AG20443 (cell line): Measurements from ENCODE around the gene SART3.
"Not testable (repeated sequence)": the region's sequence is repeated elsewhere in the genome, so short reads cannot be mapped to it uniquely, and the experiment has no call there.

Source experiments
- DNase-seq: peaks from one replicate; pipeline ENCODE4 v3.0.0; 2012; ENCODE audit warnings: low spot score, mixed read lengths

Gene SART3

GRCh38 chr12:108487029-108487428, 73.9 kb downstream of the SART3 start:
- not testable (repeated sequence) for DNase-seq

GRCh38 chr12:108485371-108485770, 75.6 kb downstream of the SART3 start:
- DNase-seq: not testable (repeated sequence)

- DNase-seq: no peak
Observed at GRCh38 chr12:108484845-108485244, 76.1 kb downstream of the SART3 start.

GRCh38 chr12:108484431-108484830, 76.5 kb downstream of the SART3 start:
- DNase-seq: no peak

- no peak for DNase-seq
Observed at GRCh38 chr12:108483213-108484059, 77.5 kb downstream of the SART3 start.

GRCh38 chr12:108482717-108483212, 78.2 kb downstream of the SART3 start:
- DNase-seq: no peak

- DNase-seq: no peak
Observed at GRCh38 chr12:108479364-108480070, 81.5 kb downstream of the SART3 start.

GRCh38 chr12:108478611-108479206, 82.3 kb downstream of the SART3 start:
- no peak for DNase-seq

- no peak for DNase-seq
Observed at GRCh38 chr12:108477881-108478259, 83.1 kb downstream of the SART3 start.

GRCh38 chr12:108477055-108477880, 83.7 kb downstream of the SART3 start:
- no peak for DNase-seq

GRCh38 chr12:108475396-108475795, 85.6 kb downstream of the SART3 start:
- no peak for DNase-seq

GRCh38 chr12:108473400-108474055, 87.4 kb downstream of the SART3 start:
- no peak for DNase-seq
